ENCODE data around the gene CPXM2. TPM values are rescaled to one million over a fixed set of nuclear protein-coding genes. Genes with fewer than 3 reads are reported as not detected.

Gene CPXM2
- total RNA-seq, 1 donor from 2014 or later: 18.9 TPM

- H3K9me3 ChIP-seq: no peaks in the 10 kb centered on the region
- no peaks in the 10 kb centered on the region for H3K4me1 ChIP-seq
- H3K27ac ChIP-seq: no peak overlapping the region
- DNase-seq (ENCODE audit: extremely low spot score in 2 of 2): peak in 1 of 2 donors; percentile 58
- no peaks in the 10 kb centered on the region for H3K36me3 ChIP-seq
- TF ChIP-seq POLR2A (IDR thresholded peaks at IDR 0.05) (no peak), POLR2AphosphoS5 (IDR thresholded peaks at IDR 0.05; ENCODE audit: insufficient read depth in 1 of 2, low read depth in 1 of 2) (no peak), CTCF (IDR thresholded peaks at IDR 0.05) (no peak)
- no peaks in the 10 kb centered on the region for H3K27me3 ChIP-seq
- intact Hi-C loops (cut with DNase I): no loop called here
- H3K4me3 ChIP-seq: no peak overlapping the region
These were observed 176.1 kb downstream of the CPXM2 start for GRCh38 chr10:123715546-123715945.

GRCh38 chr10:123706236-123706635 lies 185.4 kb downstream of the CPXM2 start:
- H3K36me3 ChIP-seq: no peaks in the 10 kb centered on the region
- H3K9me3 ChIP-seq: no peaks in the 10 kb centered on the region
- intact Hi-C loops (cut with DNase I): no loop called here
- no peak overlapping the region for H3K4me3 ChIP-seq
- no peak overlapping the region for H3K27ac ChIP-seq
- no peaks in the 10 kb centered on the region for H3K4me1 ChIP-seq
- TF ChIP-seq CTCF (IDR thresholded peaks at IDR 0.05): no peak
- no peak for TF ChIP-seq POLR2AphosphoS5 (IDR thresholded peaks at IDR 0.05; ENCODE audit: insufficient read depth in 1 of 2, low read depth in 1 of 2)
- TF ChIP-seq POLR2A (IDR thresholded peaks at IDR 0.05): no peak
- H3K27me3 ChIP-seq: no peaks in the 10 kb centered on the region
- no peak for DNase-seq (ENCODE audit: extremely low spot score in 2 of 2)

- TF ChIP-seq POLR2A (IDR thresholded peaks at IDR 0.05) (no peak), CTCF (IDR thresholded peaks at IDR 0.05) (no peak), POLR2AphosphoS5 (IDR thresholded peaks at IDR 0.05; ENCODE audit: insufficient read depth in 1 of 2, low read depth in 1 of 2) (no peak)
- DNase-seq (ENCODE audit: extremely low spot score in 2 of 2): no peak
- Histone ChIP-seq H3K27ac (no peak overlapping the region), H3K4me3 (no peak overlapping the region), H3K36me3 (no peaks in the 10 kb centered on the region), H3K27me3 (no peaks in the 10 kb centered on the region), H3K9me3 (no peaks in the 10 kb centered on the region), H3K4me1 (no peaks in the 10 kb centered on the region)
- intact Hi-C loops (cut with DNase I): no loop called here
These were observed 186.8 kb downstream of the CPXM2 start for GRCh38 chr10:123704812-123705211.

GRCh38 chr10:123704076-123704475 lies 187.5 kb downstream of the CPXM2 start:
- Histone ChIP-seq H3K27me3 (no peaks in the 10 kb centered on the region), H3K36me3 (no peaks in the 10 kb centered on the region), H3K4me3 (no peak overlapping the region), H3K4me1 (no peaks in the 10 kb centered on the region), H3K27ac (no peak overlapping the region), H3K9me3 (no peaks in the 10 kb centered on the region)
- TF ChIP-seq CTCF (IDR thresholded peaks at IDR 0.05) (no peak), POLR2AphosphoS5 (IDR thresholded peaks at IDR 0.05; ENCODE audit: insufficient read depth in 1 of 2, low read depth in 1 of 2) (no peak), POLR2A (IDR thresholded peaks at IDR 0.05) (no peak)
- no peak for DNase-seq (ENCODE audit: extremely low spot score in 2 of 2)
- intact Hi-C loops (cut with DNase I): no loop called here

GRCh38 chr10:123703195-123703790 lies 188.3 kb downstream of the CPXM2 start:
- H3K4me3 ChIP-seq: no peak overlapping the region
- H3K9me3 ChIP-seq: no peaks in the 10 kb centered on the region
- no peak overlapping the region for H3K27ac ChIP-seq
- H3K4me1 ChIP-seq: no peaks in the 10 kb centered on the region
- DNase-seq (ENCODE audit: extremely low spot score in 2 of 2): no peak
- no peak for TF ChIP-seq POLR2A (IDR thresholded peaks at IDR 0.05)
- H3K36me3 ChIP-seq: no peaks in the 10 kb centered on the region
- H3K27me3 ChIP-seq: no peaks in the 10 kb centered on the region
- intact Hi-C loops (cut with DNase I): no loop called here

Other genes with a start within 250 kb of the CPXM2 start
- gene GPR26, start 225.5 kb downstream of the CPXM2 start, total RNA-seq: not detected
- gene CHST15, start 201.8 kb upstream of the CPXM2 start, total RNA-seq: 27.0 TPM